ENCODE results near the gene MEAK7. TPM values are rescaled to one million over a fixed set of nuclear protein-coding genes. Genes with fewer than 3 reads are reported as not detected.
A peak's percentile ranks its signal among the peaks of the same experiment; 100 is the strongest.
"Not testable (repeated sequence)": the region's sequence is repeated elsewhere in the genome, so short reads cannot be mapped to it uniquely, and the experiment has no call there.

Gene MEAK7
- total RNA-seq, 4 donors from 2014 or later, result 2.6 to 7.1 (median 5.0) TPM

DNA sequence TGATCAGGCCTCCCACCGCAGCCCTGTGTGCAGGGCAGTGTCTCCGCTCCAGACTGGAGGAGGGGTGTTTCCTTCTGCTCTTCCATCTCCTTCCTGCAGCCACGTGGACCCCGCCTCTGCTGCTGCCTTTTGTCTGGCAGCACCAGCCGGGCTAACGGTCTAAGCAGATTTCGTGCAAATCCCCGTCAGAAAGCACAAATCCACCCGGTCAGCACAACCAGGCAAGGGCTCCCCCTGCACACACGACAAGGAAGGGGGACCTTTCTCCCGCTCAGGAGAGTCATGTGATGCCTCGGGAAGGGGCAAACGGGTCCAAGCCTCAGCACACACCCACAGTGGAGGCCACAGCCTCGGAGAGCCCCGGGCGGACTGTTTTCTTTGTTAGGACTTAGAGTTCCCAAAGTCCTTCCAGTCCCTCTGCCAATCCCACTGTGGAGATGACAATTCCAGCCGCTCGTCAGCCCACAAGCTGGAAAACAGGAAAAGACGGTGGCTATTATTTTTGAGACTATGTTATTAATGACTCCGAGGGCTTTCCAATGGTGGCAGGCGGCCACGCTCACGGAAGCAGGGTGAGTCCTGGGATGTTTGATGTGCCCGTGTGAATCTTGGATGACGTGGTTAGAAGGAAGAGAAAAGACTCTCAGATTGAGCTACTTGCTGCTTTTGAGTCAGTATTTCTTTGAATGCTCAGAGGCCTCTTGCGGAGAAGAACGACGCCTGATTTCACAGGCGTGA, 22.5 kb upstream of the MEAK7 start:
- peak; percentile 52 to 59 for ATAC-seq
- intact Hi-C loops (cut with DNase I; ENCODE audit: low total_unique reads) (no loop called here), in situ Hi-C loops (cut with MboI; ENCODE audit: low sequenced_read_pairs in 4 of 4) (no loop called here)

DNA sequence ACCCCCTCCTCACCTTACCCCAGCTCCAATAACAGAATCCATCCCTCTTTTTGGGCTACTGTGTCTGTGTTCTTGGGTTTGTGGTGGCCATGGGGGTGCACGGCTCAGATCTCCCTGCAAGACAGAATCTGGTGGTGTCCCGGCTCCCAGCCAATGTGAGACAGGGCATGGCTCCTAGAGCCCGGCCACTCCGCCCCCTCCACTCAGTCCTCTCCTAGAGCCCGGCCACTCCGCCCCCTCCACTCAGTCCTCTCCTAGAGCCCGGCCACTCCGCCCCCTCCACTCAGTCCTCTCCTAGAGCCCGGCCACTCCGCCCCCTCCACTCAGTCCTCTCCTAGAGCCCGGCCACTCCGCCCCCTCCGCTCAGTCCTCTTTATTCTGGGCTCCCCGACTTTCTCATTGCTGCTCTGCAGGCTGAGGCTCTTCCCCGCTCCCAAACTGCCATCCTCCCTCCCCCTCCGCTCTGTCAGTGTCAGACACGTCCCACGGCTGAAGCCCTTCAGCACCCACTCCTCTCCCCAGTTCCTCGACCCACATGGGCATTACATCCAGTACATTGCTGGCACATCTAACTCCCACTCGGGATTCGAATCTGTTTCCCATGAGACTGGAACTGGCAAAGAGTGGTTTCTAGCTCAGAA, 20.6 kb upstream of the MEAK7 start:
- peaks cover 12 to 13% of the 10 kb centered on the region in 2 donors for H3K4me1 ChIP-seq
- DNase-seq; H3K4me3 ChIP-seq; H3K9me3 ChIP-seq; H3K27ac ChIP-seq; H3K36me3 ChIP-seq; intact Hi-C loops (cut with DNase I; ENCODE audit: low total_unique reads); ATAC-seq: not testable (repeated sequence)
- in situ Hi-C loops (cut with MboI; ENCODE audit: low sequenced_read_pairs in 4 of 4), result loop anchor here in 2 of 4 donors (25.0 kb wide), 2 partner anchors 437 to 462 kb away; no protein-coding TSS in a partner anchor
- peaks cover 0 to 22% (median 0%) of the 10 kb centered on the region in 3 donors for H3K27me3 ChIP-seq

More for the DNA sequence above, 22.5 kb upstream of the MEAK7 start:
- Histone ChIP-seq H3K4me1 (peaks cover 17 to 18% of the 10 kb centered on the region in 2 donors), H3K9me3 (no peaks in the 10 kb centered on the region), H3K4me3 (peak overlapping the region in 1 of 4 donors; percentile 13), H3K36me3 (no peaks in the 10 kb centered on the region), H3K27ac (peak overlapping the region; percentile 62 to 73 (median 71)), H3K27me3 (peaks cover 0 to 19% (median 0%) of the 10 kb centered on the region in 3 donors)
- peak in 1 of 2 donors; percentile 20 for TF ChIP-seq POLR2A (IDR thresholded peaks at IDR 0.05)
- TF ChIP-seq, protein P1, sequence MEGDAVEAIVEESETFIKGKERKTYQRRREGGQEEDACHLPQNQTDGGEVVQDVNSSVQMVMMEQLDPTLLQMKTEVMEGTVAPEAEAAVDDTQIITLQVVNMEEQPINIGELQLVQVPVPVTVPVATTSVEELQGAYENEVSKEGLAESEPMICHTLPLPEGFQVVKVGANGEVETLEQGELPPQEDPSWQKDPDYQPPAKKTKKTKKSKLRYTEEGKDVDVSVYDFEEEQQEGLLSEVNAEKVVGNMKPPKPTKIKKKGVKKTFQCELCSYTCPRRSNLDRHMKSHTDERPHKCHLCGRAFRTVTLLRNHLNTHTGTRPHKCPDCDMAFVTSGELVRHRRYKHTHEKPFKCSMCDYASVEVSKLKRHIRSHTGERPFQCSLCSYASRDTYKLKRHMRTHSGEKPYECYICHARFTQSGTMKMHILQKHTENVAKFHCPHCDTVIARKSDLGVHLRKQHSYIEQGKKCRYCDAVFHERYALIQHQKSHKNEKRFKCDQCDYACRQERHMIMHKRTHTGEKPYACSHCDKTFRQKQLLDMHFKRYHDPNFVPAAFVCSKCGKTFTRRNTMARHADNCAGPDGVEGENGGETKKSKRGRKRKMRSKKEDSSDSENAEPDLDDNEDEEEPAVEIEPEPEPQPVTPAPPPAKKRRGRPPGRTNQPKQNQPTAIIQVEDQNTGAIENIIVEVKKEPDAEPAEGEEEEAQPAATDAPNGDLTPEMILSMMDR (IDR thresholded peaks at IDR 0.05 in 4 of 5, conservative IDR thresholded peaks at IDR 0.05 in 1 of 5), result no peak
- DNase-seq, result peak in 1 of 2 donors; percentile 33

DNA sequence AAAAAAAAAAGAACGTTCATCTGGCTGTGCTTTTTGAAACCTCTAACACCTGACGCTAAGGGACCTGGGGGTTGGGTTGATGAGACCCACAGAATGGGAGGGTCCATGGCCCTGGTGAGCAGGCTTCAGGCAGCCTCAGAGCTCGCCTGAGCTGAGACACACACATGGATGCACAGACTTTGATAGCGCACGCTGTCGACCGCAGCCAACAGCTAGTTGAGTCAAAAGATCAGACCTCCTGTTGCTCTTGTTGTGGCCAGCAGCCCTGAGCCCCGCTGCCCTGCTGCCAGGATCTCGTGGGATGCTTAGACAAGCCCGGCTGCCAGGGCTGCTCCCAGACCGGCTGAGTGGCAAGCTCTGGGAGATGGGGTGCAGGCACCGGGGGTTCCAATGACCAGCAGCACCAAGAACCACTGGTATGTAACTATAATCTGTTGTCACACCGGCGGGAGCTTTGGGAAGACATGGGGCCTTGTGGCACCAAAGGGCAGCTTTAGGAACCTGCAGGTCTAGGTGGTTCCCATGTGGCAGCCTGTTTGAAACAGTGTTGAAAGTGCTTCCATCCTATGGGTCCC, 20.0 kb upstream of the MEAK7 start:
- TF ChIP-seq, protein P1 (IDR thresholded peaks at IDR 0.05 in 4 of 5, conservative IDR thresholded peaks at IDR 0.05 in 1 of 5), result no peak
- no peak for TF ChIP-seq POLR2A (IDR thresholded peaks at IDR 0.05)
- Histone ChIP-seq H3K27me3 (peaks cover 0 to 22% (median 0%) of the 10 kb centered on the region in 3 donors), H3K4me1 (peaks cover 12 to 13% of the 10 kb centered on the region in 2 donors), H3K27ac (no peak overlapping the region), H3K4me3 (no peak overlapping the region), H3K36me3 (no peaks in the 10 kb centered on the region), H3K9me3 (no peaks in the 10 kb centered on the region)
- DNase-seq, result no peak
- intact Hi-C loops (cut with DNase I; ENCODE audit: low total_unique reads) (no loop called here), in situ Hi-C loops (cut with MboI; ENCODE audit: low sequenced_read_pairs in 4 of 4) (loop anchor here in 2 of 4 donors (25.0 kb wide), 2 partner anchors 438 to 463 kb away; no protein-coding TSS in a partner anchor)
- no peak for ATAC-seq

DNA sequence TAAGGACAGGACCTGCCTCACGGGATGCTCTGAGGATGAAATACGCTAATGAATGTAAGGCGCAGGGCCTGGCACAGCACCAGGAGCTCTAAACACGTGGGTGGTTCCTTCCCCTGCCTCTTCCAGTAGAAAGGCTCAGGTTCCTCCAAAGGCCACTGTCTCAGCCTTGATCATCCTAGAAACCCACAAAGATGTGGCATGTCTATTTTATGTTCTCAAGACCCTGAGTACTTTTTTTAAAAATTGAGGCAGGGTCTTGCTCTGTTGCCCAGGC, 17.0 kb upstream of the MEAK7 start:
- Histone ChIP-seq H3K4me3 (no peak overlapping the region), H3K27ac (no peak overlapping the region), H3K36me3 (no peaks in the 10 kb centered on the region), H3K27me3 (peaks cover 0 to 18% (median 0%) of the 10 kb centered on the region in 3 donors), H3K4me1 (no peaks in the 10 kb centered on the region), H3K9me3 (no peaks in the 10 kb centered on the region)
- no peak for ATAC-seq
- TF ChIP-seq, protein P1 (IDR thresholded peaks at IDR 0.05 in 4 of 5, conservative IDR thresholded peaks at IDR 0.05 in 1 of 5), result no peak
- no peak for TF ChIP-seq POLR2A (IDR thresholded peaks at IDR 0.05)
- in situ Hi-C loops (cut with MboI; ENCODE audit: low sequenced_read_pairs in 4 of 4) (loop anchor here in 2 of 4 donors (25.0 kb wide), 2 partner anchors 441 to 466 kb away; no protein-coding TSS in a partner anchor), intact Hi-C loops (cut with DNase I; ENCODE audit: low total_unique reads) (no loop called here)
- DNase-seq, result no peak

All from gastrocnemius medialis (tissue), 4 donors.